K562 (cell line): ENCODE data around the gene NUP210.

Experiments used
- DMBX1 ChIP-seq: fragments of 250-450 bp; sonication (Bioruptor Pico); IDR thresholded peaks from 2 replicates; pipeline ENCODE4 v1.8.0; 2022; ENCODE audit warnings: inconsistent platforms, mild to moderate bottlenecking, moderate library complexity, borderline replicate concordance
- DNMT1 ChIP-seq: fragments of 450-650 bp; IDR thresholded peaks from 2 replicates; pipeline ENCODE4 v1.6.1; 2016; ENCODE audit warnings: antibody characterized with exemption, mild to moderate bottlenecking
- GATAD2A ChIP-seq: fragments of 450-650 bp; IDR thresholded peaks from 2 replicates; pipeline ENCODE4 v1.6.1; 2017
- KDM1A ChIP-seq, 2 experiments: fragments of 450-650 bp; IDR thresholded peaks; 2 replicates each; pipeline ENCODE4 v1.6.1; 2016; ENCODE audit warnings: mild to moderate bottlenecking in 2 of 2
- POLR2AphosphoS5 ChIP-seq: IDR thresholded peaks from 2 replicates; pipeline ENCODE4 v1.6.1; 2011; ENCODE audit warnings: mild to moderate bottlenecking, low read depth, low read length, moderate library complexity; ENCODE audit not compliant: control insufficient read depth, insufficient read depth
- PRMT5 ChIP-seq: sonication (generic); formaldehyde crosslinking; IDR thresholded peaks from 2 replicates; pipeline ENCODE4 v1.5.0; 2020; ENCODE audit warnings: missing genetic modification reagents
- SETDB1 ChIP-seq: IDR thresholded peaks from one replicate; pipeline ENCODE4 v1.6.1; 2012; ENCODE audit warnings: low read length, control low read depth, inconsistent platforms
- ZBTB17 ChIP-seq: fragments of 450-650 bp; formaldehyde crosslinking; IDR thresholded peaks from 2 replicates; pipeline ENCODE4 v1.4.0; 2020; ENCODE audit warnings: mild to moderate bottlenecking
- ZNF121 ChIP-seq: sonication (generic); formaldehyde crosslinking; conservative IDR thresholded peaks from 2 replicates; pipeline ENCODE4 v1.8.0; 2022; ENCODE audit warnings: missing genetic modification reagents
- ZNF274 ChIP-seq: IDR thresholded peaks from 2 replicates; pipeline ENCODE4 v1.6.1; 2011; ENCODE audit warnings: low read depth, mild to moderate bottlenecking, low read length, moderate library complexity, borderline replicate concordance
- ZNF584 ChIP-seq: fragments of 200-800 bp; sonication (Bioruptor generic); IDR thresholded peaks from 2 replicates; pipeline ENCODE4 v1.6.1; 2016; ENCODE audit warnings: low read depth, mild to moderate bottlenecking, missing genetic modification characterization, missing compliant biosample characterization
- TF ChIP-seq, protein P1 (sequence below): IDR thresholded peaks from 3 replicates; pipeline ENCODE4 v1.6.1; 2011; ENCODE audit warnings: borderline replicate concordance, mild to moderate bottlenecking, moderate library complexity; ENCODE audit not compliant: insufficient read length; ENCODE audit errors: extremely low read depth
- TF ChIP-seq, protein P2 (sequence below), 3 experiments: IDR thresholded peaks in 2 of 3; conservative IDR thresholded peaks in 1 of 3; 2 replicates each; pipeline ENCODE4 v1.5.1; 2011 to 2012; ENCODE audit warnings: low read length in 3 of 3, mild to moderate bottlenecking in 3 of 3, control low read depth in 2 of 3, improper control_type of control experiment in 1 of 3, inconsistent platforms in 1 of 3, low read depth in 1 of 3, mixed read lengths in 1 of 3, moderate library complexity in 1 of 3; ENCODE audit not compliant: insufficient read depth in 2 of 3

DNA sequence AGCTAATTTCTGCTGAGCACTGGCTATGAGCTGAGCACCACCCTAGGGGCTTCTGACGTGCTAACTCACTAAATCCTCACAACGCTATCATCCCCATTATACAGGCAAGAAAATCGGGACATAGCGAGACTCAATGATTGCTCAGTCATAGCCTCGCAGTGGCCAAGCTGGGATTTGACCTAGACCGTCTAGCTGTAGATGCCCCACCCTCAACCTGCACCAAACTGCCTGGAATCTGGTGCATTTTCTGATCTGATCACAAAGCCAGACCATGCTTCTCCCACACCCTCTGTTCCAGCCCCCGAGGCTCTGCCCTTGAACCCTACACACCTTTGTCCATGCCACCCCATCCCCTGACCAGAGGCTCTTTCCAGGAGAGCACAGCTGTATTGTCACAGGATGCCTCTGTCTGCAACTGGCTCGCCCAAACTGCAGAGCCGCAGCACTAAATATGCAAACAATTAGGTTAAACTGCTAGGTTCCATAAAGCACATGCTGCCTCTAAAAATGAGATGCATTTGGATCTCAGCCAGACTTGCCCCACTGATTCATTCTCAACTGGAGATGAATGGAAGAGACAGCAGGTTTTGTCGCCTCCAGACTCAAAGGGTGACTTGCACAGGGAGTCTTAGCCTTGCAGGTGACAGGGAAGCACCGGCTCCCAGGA, 95.2 kb downstream of the NUP210 start:
- no peak for TF ChIP-seq DNMT1
- TF ChIP-seq ZNF121 (CRISPR knock-in tag) = no peak
- no peak for TF ChIP-seq ZNF274
- TF ChIP-seq, protein P1, sequence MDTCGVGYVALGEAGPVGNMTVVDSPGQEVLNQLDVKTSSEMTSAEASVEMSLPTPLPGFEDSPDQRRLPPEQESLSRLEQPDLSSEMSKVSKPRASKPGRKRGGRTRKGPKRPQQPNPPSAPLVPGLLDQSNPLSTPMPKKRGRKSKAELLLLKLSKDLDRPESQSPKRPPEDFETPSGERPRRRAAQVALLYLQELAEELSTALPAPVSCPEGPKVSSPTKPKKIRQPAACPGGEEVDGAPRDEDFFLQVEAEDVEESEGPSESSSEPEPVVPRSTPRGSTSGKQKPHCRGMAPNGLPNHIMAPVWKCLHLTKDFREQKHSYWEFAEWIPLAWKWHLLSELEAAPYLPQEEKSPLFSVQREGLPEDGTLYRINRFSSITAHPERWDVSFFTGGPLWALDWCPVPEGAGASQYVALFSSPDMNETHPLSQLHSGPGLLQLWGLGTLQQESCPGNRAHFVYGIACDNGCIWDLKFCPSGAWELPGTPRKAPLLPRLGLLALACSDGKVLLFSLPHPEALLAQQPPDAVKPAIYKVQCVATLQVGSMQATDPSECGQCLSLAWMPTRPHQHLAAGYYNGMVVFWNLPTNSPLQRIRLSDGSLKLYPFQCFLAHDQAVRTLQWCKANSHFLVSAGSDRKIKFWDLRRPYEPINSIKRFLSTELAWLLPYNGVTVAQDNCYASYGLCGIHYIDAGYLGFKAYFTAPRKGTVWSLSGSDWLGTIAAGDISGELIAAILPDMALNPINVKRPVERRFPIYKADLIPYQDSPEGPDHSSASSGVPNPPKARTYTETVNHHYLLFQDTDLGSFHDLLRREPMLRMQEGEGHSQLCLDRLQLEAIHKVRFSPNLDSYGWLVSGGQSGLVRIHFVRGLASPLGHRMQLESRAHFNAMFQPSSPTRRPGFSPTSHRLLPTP = no peak
- TF ChIP-seq ZNF584 = no peak
- TF ChIP-seq ZBTB17 (CRISPR knock-in tag) = no peak
- no peak for TF ChIP-seq DMBX1 (CRISPR knock-in tag)
- TF ChIP-seq KDM1A (IDR thresholded peaks at IDR 0.05) = no peak
- TF ChIP-seq SETDB1 = no peak
- TF ChIP-seq PRMT5 (CRISPR knock-in tag) = no peak
- TF ChIP-seq, protein P2, sequence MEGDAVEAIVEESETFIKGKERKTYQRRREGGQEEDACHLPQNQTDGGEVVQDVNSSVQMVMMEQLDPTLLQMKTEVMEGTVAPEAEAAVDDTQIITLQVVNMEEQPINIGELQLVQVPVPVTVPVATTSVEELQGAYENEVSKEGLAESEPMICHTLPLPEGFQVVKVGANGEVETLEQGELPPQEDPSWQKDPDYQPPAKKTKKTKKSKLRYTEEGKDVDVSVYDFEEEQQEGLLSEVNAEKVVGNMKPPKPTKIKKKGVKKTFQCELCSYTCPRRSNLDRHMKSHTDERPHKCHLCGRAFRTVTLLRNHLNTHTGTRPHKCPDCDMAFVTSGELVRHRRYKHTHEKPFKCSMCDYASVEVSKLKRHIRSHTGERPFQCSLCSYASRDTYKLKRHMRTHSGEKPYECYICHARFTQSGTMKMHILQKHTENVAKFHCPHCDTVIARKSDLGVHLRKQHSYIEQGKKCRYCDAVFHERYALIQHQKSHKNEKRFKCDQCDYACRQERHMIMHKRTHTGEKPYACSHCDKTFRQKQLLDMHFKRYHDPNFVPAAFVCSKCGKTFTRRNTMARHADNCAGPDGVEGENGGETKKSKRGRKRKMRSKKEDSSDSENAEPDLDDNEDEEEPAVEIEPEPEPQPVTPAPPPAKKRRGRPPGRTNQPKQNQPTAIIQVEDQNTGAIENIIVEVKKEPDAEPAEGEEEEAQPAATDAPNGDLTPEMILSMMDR (IDR thresholded peaks at IDR 0.05 in 2 of 3, conservative IDR thresholded peaks at IDR 0.05 in 1 of 3; ENCODE audit: insufficient read depth in 2 of 3, low read depth in 1 of 3, low read length in 3 of 3) = no peak
- no peak for TF ChIP-seq POLR2AphosphoS5
- no peak for TF ChIP-seq GATAD2A
